Transverse colon (tissue), 4 donors: ENCODE data around the gene BUD23.

Source experiments
- CTCF ChIP-seq, 5 experiments: fragments of 200-600 bp in 3 of 5; fragments of 450-650 bp in 2 of 5; sonication (generic) in 3 of 5; IDR thresholded peaks; 1 replicate in 2 of 5; 2 replicates in 3 of 5; pipeline ENCODE4 v1.5.1; 2016 to 2017; ENCODE audit warnings: antibody characterized with exemption in 5 of 5, inconsistent platforms in 3 of 5, mild to moderate bottlenecking in 2 of 5, moderate library complexity in 1 of 5
- EP300 ChIP-seq: sonication (generic); formaldehyde crosslinking; IDR thresholded peaks from one replicate; pipeline ENCODE4 v1.6.1; 2017; ENCODE audit warnings: antibody characterized with exemption, low read depth
- POLR2A ChIP-seq: fragments of 450-650 bp; IDR thresholded peaks from one replicate; pipeline ENCODE4 v1.6.1; 2016; ENCODE audit warnings: antibody characterized with exemption, mild to moderate bottlenecking, moderate library complexity
- POLR2AphosphoS5 ChIP-seq, 3 donors: sonication (generic); formaldehyde crosslinking; IDR thresholded peaks; one replicate each; pipeline ENCODE4 v1.6.1; 2016; ENCODE audit warnings: antibody characterized with exemption in 3 of 3

- TF ChIP-seq CTCF (IDR thresholded peaks at IDR 0.05) (no peak), POLR2AphosphoS5 (IDR thresholded peaks at IDR 0.05) (no peak), POLR2A (no peak), EP300 (no peak)
These were observed 56.8 kb downstream of the BUD23 start for GRCh38 chr7:73740212-73740611.
